ENCODE results near the gene TRIP11.
A peak's percentile ranks its signal among the peaks of the same experiment; 100 is the strongest.

TRIP11 gene

DNA sequence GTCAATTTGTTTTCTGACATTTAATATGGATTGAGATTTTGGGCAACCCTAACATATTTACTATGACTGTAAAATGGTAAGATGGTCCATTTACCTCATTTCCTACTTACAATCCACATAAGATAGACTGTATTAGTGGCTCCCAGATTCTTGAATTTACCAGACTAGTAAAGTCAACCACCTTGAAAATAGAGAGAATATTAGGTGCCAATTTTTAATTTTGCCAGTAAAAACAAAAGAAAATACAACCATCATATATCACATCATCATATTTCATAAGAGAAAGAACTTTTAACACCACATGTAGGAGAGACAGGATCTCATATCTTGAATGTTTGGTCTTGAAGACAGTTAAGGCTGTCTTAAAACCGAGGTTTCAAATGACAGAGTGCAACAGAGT is 84.7 kb downstream of the TRIP11 start:
- DNase-seq (ENCODE audit: low read depth) = no peak

DNA sequence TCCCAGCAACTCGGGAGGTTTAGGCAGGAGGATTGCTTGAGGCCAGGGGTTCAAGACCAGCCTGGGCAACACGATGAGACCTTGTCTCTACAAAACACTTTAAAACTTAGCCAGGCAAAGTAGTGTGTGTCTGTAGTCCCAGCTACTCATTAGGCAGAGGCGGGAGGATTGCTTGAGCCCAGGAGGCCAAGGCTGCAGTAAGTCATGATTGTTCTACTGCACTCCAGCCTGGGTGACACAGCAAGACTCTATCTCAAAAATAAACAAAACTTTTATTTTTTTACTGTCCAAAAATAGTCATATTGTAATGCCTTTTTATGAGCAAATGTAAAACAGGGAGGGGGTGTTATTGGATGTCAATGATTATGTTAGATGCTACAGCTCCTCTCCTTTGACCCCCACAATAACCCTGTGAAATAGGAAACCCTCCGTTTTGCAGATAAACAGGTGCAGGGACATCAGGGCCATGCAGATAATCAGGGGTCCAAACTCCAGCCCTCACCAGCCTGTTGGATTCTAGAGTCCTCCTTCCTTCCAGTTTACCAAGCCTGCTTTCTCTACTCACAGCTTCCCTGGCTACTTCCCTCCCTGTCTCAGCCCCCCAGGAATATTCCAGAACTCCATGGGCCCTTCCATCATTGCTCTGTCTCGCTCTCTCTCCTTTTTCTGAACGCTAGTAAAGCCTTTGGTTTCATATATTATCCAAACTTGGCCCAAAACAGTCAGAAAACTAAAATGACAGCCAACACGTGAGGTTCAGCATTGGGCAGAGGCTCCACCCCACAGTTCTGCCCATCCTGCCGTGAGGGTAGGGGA is 86.5 kb downstream of the TRIP11 start:
- DNase-seq (ENCODE audit: low read depth) = no peak

DNA sequence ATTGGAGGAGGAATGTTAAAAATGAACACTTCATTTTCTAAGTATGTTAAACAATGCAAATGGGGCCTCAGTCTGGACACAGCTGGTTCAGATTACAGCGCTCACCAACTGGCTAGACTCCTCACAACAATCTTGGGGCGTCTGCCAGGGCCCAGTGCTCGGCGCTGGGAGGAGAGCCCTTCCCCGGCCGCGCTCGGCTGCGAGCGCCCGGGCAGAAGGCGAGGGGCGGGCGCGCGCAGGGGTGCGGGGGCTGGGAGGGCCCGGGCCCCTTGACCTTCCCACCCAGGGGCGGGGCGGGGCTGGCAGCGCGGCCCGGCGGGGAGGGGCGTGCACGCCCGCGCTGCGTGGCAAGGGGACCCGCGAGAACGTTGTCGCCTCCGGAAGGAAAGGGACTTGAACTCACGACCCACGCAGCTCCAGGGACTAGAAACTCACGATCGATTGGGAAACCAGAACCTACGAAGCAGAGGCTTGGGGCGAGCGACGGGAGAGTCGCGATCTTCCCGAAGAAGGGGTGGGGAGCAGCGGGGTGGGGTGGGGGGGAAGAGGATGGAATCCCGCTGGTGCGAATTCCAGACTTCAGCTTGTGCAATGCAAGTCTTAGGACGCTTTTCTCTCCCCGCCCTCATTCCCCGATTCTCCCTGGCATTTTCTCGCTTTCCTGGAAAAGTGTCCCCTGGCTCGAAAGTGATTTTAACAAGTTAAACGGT is 92.2 kb downstream of the TRIP11 start, which contains the start of gene FBLN5:
FBLN5 (minus strand) TSS at position 220 of the 710 bp plus-strand sequence. CDS start 465 bp downstream, outside the sequence.
- DNase-seq (ENCODE audit: low read depth) = peak; percentile 88

DNA sequence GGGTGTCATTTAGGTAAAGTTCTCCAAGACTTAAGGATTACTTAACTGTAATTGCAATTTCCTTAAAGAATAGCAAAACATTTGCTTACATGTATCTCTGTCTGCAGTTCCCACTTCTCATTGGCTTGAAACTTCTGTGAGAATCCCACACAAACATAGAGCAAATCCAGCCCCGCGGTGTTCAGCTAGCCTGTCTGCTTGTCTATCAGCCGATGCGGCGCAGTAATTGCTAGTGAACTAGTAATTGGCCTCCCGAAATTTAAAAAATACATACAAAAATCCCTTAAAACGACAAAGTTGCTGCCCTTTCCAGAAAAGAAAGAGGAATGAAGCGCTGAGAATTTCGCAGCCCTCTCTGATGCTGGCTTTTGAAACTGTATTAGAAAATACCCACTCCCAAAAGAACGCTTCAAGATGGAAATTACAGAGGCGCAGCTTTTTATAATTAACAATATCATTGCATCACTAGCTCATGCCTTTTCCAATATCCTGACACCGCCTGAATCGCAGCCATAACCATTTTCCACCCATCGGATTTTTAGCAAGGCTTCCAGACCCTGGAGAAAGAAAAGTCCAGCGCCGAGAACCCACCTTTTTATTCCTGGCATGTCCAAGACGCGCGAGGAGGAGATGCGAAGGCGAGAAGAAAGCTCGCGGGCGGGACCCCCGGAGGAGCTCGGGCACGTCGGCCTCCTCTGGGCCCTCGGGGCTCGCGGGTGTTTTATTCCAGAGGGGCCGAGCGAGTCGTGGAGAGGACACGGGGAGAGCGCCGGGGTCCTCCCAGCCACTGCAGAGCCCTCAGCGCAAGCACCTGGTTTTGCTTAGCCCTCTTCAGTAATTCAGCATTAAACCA is 93.0 kb downstream of the TRIP11 start:
- DNase-seq (ENCODE audit: low read depth) = no peak

DNA sequence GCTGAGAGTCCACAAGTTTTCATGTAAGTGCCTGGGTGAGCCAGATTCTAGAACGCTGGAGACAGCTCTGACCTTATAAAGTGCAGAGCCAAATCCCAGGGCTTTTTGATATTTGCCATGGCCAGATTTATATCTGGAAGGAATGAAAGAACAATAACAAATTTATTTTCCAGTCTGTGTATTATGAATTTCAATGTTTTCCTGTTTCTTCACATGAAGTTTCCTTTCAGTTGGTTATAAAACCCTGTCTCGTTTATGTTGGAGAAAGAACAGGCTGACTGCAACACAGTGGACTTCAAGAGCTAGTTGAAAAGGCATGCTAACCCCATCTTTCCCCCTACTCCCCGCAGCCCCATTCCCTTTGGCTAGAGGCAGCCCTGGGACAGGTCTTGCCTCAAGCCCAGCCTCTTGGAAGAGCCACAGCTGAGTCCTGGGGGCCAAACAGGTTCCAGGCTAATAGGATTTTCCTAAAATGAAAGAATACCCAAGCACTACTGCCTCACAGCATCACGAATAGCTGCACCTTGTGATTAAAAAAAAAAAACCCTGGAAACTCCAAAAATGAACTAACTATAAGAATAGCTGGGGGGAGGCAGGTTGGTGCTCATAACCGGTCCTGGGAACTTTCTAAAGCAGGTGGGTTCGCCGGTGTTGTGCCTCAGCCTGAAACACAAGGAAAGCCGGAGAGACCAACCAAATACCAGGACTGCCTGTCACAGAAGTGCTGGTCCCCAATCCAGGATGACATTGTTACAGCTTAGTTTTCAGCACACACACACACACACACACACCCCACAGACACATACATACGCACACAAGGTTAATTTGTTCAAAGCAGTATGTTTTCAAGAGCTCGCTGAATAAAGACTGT is 93.9 kb downstream of the TRIP11 start:
- DNase-seq (ENCODE audit: low read depth) = no peak

DNA sequence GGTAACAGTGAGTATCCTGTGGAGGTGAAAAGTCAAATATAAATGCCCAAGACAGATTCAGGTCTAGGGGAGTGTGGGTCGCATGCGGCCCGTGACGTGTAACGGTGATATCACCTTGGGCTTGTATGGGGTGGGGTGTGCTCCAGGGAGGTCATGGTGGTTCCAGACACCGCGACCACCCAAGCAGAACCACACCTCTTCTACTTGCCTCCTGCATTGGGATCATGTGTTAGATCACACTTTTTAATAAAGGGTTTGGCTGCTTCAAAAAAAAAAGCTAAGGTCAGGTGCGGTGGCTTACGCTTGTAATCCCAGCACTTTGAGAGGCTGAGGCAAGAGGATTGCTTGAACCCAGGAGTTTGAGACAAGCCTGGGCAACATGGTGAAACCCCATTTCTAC is 96.9 kb downstream of the TRIP11 start:
- no peak for DNase-seq (ENCODE audit: low read depth)

DNA sequence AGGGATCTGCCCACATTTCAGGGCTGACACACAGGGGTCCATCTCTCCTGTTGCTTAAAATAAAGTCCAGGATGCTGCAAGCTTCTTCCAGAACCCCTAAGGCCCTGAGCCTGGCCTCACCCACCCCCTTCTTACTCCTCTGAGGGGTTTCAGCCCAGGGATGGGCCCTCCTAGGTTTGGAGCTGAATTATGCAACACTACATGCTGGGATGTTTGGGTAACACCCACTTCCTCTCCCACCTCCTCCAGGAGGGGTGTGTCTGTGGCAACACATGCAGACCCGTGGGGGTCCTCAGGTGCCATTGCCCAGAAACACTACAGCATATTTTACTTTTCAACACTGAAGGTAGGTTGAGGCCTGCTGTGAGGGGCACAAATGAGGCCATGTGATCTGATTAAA is 97.7 kb downstream of the TRIP11 start:
- no peak for DNase-seq (ENCODE audit: low read depth)

DNA sequence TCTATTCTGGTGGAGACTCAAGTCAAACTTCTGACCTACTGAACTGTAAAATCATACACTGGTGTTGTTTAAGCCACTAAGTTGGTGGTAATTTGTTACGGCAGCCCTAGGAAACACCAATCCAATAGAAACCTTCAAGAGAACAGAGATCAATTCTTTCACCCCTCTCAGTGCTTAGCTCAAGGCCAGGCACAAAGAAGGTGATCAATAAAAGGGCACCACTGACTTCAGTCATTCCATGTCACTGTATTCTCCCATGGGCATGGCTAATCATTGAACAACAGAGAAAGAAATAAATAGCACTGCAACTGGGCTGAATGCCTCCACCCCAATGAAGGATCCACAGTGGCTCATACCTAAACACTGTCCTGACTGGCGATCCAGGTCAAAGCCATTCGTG is 99.7 kb downstream of the TRIP11 start:
- DNase-seq (ENCODE audit: low read depth) = no peak

DNA sequence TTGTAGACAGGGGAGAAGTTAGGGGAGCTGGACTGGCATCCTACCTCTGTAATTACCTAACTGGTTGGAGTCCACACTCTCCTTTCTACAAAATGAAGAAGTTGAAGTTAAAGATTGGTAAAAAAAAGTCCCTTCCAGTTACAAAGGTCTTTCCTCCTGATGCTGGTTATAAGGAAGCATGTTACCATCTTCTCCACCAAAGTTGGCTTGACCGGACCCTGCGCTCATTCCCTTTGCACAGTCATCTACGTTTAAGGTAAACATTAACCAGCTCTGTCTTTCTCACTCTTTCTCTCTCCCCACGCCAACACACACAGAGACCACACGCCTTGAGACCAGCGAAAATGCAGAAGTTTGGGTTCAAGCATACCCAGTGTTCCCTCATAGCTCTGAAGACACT is 104.3 kb downstream of the TRIP11 start:
- DNase-seq (ENCODE audit: low read depth) = no peak

DNA sequence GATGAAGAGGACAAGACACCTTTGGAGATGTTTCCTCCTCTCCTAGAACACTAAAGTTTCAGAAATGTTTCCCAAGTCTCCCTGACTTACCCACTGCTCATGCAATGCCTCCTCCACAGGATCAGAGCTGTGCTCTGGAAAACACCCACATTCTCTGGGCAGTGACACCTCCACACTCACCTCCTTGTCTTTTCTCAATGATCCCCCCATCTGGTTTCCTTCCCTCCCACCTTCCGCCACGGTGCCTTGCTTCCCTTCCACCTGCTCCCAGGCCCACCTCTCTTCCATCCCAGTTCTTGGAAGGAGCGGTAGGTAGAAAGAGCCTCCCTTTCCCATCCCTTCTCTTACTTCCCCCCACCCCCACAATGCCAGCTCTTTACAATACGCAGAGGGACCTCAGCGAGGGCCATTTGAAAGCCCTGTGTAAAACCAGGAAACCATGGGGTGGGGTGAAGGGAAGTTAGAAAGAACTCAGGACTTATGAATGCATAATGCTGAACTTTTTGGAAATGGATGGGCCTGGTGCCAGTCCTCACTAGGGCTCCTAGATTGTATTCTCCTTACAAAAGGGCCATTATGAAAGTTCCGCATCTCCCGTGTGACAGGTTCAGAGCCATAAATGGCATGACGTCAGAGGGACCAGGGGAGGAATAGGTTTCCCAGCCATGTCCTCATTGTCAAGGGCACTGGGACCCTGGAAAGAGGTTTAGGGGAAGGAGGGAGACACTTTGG is 105.1 kb downstream of the TRIP11 start:
- DNase-seq (ENCODE audit: low read depth) = no peak

DNA sequence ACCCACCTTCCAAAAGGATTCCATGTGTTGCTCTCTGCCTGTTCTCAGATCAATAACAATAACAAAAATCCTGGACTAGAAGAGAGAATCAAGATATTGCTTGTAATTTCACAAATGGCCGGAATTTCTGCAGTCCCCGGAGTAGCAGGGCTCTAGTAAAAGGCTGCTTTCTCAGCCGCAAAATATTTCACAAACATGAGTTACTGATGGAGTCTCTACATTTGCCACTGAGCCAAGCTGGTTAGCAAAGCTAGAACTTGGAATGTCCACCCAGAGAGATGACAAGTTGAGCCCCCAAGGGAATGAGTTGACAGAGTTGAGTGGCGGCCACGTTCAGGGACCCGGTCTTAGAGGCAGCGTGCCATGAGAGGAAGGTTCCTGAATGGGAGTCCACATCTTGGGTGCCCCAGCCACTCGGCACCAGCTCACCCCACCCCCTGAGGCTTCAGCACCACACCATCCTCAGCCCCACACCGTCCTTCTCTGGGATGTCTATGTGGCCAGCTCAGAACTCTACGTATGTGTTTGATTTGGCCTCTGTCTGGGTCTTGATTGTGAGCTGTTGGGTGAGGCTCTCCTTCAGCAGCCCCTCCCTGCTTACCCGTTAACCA is 108.3 kb downstream of the TRIP11 start:
- no peak for DNase-seq (ENCODE audit: low read depth)

DNA sequence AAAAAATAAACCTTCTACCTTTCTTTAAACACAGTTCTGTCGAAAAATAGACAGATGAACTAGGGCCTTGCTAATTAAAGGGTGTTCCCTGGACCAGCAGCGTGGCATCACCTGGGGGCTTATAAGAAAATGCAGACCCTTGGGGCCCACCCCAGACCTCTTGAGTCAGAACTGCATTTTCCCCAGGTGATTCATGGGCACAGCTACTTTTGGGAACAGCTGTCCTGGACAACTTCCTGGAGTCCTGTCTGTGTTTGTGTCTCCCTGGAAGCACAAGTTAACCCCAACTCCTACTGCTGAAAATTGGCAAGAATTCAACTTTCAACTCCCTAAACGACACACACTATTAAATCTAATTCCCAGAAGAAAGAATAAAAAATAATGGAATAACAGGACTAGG is 110.2 kb downstream of the TRIP11 start:
- no peak for DNase-seq (ENCODE audit: low read depth)

DNA sequence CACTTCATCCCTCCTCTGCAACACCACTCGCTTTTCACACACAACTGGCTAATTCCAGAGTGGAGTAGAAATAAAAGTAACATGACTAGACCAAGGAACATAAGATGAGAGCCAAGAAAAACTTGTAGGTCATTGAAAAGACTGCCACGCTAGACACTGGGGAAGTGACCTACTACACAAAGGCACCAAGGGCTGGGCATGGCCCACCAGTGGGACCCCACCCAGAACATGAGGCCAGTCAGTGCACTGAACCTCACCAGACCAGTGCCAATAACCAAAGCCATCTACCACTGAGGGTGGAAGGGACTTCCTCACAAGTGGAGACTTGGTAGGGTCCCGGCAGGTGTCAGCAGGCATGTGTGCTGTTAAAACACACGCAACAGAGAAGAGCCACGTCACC is 112.1 kb downstream of the TRIP11 start:
- no peak for DNase-seq (ENCODE audit: low read depth)

DNA sequence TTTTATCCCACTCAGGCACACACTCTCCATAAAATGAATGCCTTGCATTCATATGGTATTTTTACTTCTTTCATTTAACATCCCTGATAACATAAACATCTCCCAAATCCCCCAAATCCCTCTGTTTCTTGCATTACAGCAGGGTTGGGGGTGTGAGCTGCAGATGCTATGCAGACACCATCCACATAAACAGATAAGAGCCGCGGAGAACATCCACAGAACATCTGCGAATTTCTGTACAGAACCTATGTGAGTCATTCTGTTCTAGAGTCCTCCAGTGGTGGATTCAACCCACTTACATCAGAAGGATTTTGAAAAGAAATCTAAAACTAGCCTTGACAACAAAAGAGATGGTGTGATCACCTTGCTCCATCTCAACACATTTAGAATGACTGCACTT is 112.7 kb downstream of the TRIP11 start:
- DNase-seq (ENCODE audit: low read depth) = no peak

DNA sequence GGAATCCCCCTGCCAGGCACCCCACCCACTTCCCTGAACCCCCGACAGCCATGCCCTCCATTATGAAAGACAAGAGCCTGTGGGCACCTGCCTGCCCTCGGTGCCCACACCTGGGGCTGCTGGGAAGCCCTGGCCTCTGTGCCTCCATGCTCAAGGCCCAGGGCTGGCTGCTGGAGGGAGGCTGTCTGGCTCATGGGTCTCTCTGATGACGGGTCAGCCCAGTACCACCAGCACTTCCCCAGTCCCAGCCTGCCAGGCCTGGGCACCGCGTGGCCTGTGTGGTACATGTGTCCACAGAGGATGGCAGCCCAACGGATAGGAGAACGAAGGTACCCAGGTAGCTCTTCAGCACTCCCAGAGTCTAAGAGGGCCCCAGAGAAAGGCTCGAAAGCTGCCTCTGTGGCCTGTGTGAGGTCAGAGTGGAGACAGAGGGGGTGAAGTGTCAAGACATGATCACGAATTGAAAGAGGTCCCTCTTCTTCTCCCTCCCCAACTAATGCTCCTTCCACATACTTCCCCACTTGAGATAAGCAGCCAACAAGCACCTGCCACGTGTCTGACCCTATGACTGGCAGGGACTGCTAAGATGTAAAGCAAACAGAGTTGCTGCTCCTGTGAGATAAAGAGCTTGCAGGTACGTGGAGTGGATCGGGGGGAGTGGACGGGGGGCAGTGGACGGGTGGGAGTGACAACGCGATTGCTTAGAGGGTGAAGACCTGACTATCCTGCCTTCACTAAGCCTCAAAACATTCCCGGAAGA is 113.5 kb downstream of the TRIP11 start:
- no peak for DNase-seq (ENCODE audit: low read depth)

DNA sequence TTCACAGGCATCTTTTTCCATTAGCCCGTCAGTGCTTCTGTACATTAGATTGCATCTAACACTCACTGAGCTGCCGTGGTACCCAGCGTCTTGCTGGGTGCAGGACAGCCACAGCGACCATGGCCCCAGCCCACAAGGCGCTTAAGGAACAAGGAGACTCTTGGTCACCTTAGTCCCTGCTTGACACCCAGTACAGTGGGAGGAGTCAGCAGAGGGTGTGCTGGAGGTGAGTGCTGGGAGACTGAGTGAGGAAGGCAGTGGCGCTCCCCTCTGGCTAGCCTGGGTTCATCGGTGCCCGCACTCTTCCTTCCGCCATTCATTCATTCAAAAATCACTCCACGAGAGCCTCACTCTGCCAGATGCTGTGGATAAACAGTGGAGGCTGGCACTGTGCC is 114.1 kb downstream of the TRIP11 start:
- no peak for DNase-seq (ENCODE audit: low read depth)

DNA sequence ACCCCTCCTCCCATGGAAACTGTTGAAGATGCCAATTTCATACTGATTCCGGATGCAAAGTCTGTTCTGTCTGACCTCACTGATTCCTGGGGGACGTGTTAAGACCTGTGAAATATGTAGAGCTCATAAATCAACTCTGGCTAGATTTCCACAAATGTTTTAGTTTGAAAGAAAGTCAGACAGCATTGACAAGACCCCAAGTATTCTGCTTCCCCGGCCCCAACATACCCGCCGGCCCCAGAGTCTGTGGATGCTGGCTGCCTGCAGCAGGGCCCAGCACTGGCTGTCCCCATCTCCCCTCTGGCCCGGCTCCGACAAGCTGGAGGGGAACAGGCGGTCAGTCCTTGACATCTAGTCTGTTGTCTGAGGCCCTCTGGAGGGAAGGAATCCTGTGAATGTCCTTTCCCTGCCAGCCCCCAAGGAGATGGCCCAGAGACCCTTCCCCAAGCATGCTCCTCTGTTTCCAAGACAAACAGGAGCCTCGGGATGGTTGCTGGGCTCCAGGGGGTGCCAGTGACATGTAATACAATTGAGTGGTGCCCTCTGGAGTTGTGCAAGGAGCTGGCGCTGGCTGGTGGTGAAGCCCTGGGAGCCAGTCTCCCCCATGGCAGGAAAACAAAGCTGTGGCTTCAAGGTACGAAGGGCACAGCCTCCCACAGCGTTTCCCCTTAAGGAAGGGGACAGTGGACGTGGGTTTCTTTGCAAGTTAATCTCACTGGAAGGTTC is 114.7 kb downstream of the TRIP11 start:
- no peak for DNase-seq (ENCODE audit: low read depth)

DNA sequence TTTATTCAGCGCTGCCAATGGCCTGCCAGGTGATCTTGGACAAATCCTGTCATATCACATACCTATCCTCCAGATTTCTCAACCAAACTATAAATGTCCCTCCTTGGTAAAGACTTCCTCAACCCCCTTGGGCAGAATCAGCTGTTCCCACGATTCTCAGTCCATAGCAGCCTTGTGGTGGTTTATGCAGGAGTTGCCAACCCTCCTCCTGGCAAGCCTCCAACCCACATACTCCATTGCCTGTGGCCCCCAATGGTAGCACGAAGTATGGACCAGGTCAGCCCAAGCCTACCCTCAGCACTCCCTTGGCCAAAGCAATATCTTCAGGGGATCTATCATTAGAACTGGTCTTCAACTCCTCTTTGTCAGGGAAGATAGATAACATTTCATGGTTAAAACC is 119.3 kb downstream of the TRIP11 start:
- DNase-seq (ENCODE audit: low read depth) = no peak

DNA sequence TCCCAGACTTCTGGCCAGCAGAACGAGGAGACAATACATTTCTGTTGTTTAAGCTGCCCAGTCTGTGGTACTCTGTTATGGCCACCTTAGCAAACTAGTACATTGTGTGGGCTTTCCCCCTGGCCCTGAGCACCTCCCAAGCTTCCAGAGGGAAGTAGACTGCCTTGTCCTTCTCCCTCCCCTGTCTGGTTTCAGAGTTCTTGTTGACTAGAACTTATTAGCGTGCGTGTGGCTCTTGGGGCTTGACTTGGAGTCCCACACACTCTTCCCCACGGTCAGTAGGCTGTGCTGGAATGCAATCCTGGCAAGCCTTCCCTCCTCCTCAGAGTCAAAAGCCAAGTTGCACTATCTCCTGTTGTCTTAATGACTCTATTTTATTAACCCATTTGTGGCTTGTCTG is 120.0 kb downstream of the TRIP11 start:
- DNase-seq (ENCODE audit: low read depth) = no peak
